ENCODE measurements around the gene KCNK13.
"Not testable (repeated sequence)": the region's sequence is repeated elsewhere in the genome, so short reads cannot be mapped to it uniquely, and the experiment has no call there.

KCNK13 gene

DNA sequence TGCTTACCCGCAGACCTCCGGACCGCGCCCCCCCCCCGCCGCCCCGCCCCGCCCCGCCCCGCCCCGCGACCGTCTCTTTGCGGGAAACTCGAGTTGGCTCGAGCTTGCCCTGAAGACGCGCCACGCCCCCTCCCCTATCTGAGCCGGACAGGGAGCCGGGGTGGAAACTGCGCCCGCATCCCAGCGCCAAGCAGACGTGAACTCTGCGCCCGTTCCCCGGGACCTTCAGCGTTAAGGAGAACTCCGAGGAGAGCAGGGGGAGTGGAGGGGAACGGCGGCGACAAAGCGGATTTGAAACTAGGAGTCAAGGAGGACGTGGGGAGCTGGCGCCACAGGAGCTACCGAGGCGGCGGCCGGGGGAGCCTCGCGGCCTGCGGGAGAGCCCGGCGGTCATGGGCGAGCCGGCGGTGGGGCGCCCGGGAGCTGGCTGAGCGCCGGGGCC is at the start of gene KCNK13:
KCNK13 (plus strand) TSS at position 310 of the 442 bp plus-strand sequence. CDS start 212 bp downstream, outside the sequence.
- DNase-seq = no peak

DNA sequence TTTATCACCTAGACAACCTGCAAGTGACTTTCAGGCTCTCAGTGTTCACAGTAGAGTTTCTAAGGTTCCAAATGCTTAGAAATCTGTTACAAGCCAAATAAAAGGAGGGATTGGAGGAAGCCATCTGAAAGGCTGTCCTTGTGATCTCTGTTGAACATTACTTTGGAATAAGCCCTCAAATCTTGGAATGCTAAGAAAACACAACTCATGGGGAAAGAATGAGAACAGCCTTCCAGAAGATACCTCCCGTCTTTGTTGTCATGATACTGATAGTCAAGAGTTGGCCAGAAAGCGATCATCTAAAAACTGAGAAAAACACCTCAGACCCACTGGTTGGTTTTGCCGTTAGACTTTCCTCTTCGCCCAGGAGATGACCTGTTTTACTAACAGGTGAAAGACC is 44.4 kb upstream of the KCNK13 start:
- peak; percentile 8 for DNase-seq

DNA sequence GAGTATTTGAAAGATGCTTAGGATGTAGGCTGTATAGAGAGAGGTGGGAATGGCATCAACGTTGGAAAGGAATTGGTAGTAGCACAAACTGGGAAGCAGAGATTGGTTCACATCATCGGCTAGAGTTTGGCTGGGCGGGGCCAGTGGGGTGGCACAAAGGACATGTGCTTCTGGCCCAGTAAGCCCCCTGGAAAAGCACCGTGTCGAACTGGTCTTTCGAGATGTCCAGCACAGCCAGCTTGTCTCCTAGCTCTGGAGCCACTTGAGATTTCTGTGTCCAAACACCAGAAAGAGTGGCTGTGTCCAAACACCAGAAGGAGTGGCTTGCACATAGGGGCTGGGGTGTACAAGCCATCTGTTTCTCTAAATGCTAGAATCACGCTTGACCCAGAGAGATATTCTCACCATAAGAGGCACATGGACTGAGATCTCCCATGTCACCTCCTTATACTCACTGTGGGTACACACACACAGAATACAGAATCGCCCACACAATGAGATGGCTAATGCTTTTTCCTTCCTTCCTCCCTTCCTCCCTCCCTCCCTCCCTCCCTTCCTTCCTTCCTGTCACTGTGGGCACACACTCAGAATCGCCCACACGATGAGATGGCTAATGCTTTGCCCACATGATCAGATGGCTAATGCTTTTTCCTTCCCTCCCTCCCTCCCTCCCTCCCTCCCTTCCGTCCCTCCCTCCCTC is 41.8 kb upstream of the KCNK13 start:
- no peak for DNase-seq

DNA sequence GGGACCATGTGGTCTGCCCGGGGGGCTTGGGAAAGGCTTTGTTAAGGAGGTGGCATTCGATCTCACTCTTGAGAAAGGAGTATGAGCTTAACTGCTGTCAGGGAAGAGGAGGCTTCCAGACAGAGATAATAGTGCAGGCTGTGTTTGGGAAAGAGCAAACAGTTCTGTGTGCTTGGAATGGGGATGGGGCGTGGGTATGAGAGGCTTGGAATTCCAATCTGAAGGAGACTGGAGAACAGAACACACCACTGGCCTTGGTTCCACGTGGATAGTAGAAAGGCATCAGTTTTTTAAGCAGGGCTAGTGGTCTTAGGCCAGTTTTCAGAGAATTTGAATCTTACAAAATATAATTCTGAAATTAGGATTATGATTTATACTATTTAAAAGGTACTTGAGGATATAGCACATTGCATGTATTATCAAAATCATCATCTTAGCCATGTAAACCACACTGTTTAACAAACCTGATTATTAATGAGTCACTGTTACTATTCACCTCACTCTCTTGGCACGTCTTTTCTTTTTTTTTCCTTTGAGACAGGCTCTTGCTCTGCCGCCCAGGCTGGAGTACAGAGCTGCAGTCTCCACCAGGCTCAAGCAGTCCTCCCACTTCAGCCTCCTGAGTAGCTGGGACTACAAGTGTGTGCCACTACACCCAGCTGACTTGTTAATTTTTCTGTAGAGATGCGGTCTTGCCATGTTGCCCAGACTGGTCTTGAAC is 38.5 kb upstream of the KCNK13 start:
- DNase-seq = no peak

DNA sequence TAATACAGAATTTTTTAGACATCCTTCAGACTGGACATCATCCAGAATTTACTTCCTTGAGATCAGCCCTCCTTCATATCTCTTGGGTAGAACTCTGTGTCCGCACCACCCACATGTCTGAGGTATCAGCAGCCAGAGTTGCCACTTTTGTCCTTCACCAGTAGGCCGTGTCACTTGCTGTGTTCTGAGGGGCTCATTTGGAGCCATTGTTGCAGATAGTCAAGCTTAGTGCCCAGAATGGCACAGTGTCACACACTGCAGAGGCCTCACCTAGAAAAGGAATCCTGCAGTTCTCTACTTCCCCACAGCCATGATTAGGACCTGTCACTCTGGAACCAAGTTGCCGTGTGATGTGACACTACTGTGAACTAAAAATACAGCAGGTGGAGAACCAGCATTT is 36.9 kb upstream of the KCNK13 start:
- DNase-seq = no peak

DNA sequence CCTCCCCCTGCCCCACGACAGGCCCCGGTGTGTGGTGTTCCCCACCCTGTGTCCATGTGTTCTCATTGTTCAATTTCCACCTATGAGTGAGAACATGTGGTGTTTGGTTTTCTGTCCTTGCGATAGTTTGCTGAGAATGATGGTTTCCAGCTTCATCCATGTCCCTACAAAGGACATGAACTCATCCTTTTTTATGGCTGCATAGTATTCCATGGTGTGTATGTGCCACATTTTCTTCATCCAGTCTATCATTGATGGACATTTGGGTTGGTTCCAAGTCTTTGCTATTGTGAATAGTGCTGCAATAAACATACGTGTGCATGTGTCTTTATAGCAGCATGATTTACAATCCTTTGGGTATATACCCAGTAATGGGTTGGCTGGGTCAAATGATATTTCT is 35.2 kb upstream of the KCNK13 start:
- not testable (repeated sequence) for DNase-seq

DNA sequence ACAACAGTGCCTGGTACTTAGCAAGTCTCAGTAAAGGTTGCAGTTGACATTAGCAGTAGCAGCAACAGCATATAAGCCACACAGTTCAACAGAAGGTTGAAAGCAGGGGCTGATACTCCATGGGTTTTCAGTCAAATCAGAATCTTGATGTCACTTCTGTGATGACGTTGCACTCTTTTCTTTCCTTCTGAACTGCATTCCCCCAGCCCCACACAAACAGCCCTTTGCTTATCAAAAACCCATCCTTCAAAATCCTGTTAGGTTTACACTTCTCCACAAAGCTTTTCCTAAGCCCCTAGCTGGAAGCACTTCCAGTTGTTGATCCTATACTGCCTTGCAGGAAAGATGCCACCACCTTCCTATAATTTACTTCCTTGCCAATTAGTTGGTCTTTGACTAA is 34.0 kb upstream of the KCNK13 start:
- DNase-seq = no peak

DNA sequence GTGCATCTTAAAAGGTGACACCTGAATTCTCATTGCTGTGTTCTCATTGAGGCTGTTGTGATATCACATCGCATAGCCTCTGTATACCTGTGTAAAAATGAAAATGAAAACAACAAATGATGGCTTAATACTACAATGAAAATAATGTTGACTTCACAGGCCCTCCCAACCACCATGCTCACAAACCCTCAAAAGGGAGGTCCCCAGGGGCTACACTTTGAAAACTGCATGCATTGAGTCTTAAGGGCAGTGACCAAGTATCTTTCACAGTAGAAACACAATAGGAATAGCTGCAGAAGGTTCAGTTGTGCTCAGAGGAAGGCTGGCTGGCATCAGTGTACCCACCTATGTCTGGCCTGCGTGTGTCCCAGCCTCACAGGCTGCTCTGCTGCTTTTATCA is 27.6 kb upstream of the KCNK13 start:
- DNase-seq = no peak

DNA sequence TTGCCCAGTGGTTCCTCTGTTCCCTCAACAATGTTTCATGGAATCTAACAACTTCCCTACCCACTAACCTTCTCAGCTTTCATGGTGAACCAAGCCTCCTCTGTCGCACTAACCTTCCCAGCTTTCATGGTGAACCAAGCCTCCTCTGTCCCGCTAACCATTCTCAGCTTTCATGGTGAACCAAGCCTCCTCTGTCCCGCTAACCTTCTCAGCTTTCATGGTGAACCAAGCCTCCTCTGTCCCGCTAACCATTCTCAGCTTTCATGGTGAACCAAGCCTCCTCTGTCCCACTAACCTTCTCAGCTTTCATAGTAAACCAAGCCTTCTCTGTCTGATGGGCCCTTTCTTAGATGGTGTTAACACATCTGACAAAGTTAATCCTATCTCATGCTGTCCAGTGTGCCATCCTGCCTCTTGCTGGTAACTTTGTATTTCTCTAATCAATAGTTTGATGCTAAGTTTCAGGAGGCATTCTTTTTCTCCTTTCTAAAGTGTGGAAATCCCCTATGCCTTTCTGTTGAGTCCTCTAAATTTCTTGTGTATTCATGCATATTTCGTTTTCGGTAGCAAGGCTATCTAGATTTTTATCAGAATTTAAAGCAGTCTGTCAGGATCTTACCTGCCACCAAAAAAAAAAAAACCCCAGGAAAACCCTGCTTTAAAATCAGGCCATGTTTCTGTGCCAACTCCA is 26.8 kb upstream of the KCNK13 start:
- DNase-seq = no peak

DNA sequence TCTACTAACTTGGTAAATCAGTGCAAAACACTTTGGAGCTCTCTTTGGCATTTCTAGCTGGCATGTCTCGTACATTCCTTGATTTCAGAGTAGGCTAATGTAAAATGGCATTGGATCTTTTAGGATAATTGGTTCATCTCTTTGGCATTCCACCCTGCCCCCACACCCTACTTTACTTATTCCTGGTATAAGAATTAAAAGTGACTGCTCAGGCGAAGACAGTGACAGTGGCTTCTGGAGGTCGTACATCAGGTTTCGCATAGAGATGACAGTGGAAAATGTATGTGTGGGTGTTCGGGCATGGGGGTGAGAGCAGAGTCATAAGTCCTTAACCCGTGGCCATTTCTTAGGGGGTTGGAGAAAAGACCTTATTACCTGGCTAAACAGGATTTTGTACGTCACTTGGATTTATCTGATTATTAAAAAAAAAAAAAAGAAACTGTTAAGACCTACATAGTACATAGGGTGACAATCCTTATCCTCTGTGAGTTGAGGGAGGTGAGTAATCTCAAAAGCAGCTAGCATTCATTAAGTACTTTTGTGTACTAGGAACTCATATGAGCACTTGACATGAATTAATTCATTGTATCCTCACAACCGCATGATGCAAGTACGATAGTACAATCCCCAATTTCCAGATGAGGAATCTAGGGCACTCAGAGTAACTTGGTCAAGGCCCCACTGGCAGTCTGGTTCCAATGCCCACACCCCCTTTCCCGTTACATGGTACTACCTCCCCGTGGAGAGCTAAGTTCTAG is 22.4 kb upstream of the KCNK13 start:
- DNase-seq = peak; percentile 19

DNA sequence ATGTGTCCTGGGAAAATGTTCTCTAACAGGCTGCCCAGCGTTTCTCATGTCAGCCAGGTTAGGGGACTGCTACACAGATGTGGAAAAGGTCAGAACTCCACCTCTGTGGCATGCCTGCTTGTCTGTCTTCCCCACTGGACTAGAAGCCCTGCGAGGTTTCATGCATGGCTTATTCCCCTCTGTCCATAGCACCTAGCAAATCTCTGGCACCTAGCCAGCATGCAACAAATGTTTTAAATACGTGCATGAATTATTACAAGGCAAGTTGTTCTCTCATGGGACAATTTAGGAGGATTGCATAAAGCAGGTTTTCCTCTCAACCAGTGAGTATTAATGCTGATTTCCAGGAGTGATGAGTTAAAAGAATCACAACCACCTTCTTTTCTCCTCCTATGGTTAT is 21.4 kb upstream of the KCNK13 start:
- peak; percentile 7 for DNase-seq

DNA sequence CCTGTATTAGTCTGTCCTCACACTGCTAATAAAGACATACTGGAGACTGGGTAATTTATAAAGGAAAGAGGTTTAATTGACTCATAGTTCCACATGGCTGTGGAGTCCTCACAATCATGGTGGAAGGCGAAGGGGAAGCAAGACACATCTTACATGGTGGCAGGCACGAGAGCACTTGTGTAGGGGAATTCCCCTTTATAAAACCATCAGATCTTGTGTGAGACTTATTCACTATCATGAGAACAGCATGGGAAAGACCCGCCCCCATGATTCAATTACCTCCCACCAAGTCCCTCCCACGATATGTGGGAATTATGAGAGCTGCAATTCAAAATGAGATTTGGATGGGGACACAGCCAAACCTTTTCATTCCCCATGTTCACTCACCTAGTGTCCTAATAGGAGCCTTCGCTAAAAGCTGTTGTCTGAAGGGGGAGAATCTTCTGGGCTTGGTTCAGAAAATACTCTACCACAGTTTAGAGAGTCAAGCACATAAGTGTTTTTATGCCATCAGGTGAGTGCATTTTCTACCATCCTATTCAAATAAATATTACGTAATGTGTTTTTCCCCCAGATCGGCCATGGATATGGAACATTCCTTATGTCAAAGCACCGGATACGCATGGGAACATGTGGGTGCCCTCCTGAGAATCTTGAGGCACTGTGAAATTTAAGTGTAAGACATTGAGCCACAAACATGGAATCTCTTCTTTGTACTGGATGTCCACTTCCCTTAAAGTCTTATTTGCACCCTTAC is 19.1 kb upstream of the KCNK13 start:
- DNase-seq = no peak

DNA sequence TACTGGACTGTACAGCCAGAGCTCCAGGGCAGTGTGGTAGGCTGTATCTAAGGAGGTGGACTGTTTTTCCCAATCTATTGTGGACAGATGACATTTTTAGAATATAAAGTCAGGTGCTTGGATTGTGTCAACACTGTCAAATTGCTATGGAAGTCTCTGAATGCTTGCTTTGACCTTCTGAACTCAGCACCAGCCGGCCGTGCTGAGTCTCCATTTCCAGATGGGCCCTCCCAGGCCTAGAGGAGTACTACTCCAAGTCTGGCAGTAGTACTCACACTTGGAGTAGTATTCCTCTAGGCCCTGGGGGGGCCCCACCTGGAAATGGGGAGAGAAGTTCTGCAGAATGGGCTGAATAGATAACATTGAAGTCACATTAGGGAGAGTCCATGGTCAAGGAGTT is 16.2 kb upstream of the KCNK13 start:
- DNase-seq = no peak

DNA sequence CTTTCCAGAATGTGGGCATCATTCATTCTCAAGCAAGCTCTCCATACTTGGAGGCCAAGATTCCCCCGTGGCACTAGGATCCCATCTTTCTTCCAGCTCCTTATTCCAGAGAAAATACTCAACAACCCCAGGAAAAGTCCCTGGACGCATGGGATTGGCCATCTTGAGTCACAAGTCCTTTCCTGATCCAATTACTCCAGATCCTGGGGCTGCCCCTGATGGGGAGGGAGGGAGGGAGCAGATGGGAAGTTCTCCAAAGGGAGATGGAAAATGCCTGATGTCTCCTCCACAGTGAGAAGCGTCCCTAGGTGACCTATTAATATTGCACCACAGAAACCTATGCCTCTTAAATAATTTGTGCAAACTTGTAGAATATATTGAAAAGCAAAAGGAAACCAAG is 12.4 kb upstream of the KCNK13 start:
- DNase-seq = no peak

DNA sequence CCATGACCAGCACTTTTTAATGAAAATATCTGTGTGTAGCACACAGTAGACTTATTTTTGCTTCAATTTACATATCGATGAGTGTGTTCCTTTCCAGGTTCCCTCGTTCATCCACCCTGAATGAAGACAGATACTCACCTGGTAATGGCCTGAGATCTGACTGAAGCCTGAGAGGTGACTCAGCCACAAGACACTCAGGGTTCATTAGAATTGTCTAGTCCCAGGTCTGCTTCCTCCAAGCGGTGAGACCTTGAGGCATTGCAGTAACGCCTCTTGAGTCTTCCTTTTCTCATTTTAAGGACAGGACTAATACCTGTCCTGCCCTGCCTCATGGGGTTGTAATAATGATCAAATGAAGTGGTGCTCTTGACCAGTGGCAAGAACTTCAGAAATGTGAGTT is 11.5 kb upstream of the KCNK13 start:
- DNase-seq = no peak

DNA sequence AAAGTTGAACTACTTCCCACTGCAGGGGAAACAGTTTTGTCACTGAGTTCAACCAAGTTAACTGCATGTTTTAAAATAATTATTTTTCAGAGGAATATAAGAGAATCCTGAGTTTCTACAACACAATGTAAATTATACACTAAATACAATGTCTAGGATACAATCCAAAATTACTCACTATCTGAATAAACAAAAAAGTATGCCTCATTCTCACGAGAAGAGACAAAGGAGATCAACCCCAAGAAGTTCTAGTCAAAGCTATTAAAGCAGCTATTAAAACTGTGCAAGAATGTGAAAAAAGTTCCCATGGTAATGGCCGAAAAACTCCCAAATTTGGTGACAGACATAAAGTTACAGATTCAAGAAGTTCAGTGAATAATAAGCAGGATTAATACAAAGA is 8.8 kb upstream of the KCNK13 start:
- no peak for DNase-seq

DNA sequence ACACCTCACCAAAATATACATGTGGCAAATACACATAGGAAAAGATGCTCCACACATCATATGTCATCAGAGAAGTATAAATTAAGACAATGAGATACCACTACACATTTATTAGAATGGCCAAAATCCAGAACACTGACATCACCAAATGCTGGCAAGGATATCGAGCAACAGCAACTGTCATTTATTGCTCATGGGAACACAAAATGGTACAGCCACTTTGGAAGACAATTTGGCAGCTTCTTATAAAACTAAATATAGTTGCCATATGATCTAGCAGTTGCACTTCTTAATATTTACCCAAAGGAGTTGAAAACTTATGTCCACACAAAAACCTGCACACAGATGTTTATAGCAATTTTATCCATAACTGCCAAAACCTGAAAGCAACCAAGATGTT is 7.0 kb upstream of the KCNK13 start:
- no peak for DNase-seq

DNA sequence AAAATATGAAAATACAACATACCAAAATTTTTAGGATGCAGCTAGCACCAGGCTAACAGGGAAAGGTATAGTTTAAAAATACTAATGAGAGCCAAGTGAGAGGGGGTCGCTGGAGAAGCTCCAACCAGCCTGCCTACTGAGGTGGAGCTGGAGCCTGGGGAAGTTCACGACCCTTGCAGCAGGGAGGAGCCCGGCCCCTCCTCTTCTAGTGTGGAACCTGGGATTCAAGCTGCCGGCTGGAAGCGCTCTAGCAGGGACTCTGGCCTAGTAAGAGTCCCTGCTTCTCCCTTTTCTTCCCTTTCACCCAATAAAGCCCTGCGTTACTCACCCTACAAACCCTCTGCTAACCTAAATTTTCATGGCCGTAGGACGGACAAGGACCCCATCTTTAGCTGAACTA is 5.0 kb upstream of the KCNK13 start:
- no peak for DNase-seq

DNA sequence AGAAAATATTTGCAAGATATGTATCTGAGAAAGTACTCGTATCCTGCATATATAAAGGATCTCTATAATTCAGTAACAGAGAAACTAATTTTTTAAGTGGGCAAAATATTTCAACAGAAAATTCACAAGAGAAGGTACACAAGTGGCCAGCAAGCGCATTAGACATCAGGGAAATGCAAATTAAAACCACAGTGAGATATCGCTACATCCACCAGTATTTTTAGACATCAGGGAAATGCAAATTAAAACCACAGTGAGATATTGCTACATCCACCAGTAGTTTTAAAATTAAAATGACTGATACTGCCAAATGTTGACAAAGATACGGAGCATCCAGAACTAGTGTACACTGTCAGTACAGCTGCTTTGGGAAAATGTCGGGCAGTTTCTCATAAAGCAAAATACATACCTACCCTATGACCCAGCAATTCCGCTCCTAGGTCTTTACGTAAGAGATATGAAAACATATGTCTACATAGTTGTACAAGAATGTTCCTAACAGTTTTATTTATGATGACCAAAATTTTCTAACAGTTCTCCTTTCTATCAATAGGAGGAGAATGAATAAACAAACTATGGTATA is 2.8 kb upstream of the KCNK13 start:
- DNase-seq = no peak

DNA sequence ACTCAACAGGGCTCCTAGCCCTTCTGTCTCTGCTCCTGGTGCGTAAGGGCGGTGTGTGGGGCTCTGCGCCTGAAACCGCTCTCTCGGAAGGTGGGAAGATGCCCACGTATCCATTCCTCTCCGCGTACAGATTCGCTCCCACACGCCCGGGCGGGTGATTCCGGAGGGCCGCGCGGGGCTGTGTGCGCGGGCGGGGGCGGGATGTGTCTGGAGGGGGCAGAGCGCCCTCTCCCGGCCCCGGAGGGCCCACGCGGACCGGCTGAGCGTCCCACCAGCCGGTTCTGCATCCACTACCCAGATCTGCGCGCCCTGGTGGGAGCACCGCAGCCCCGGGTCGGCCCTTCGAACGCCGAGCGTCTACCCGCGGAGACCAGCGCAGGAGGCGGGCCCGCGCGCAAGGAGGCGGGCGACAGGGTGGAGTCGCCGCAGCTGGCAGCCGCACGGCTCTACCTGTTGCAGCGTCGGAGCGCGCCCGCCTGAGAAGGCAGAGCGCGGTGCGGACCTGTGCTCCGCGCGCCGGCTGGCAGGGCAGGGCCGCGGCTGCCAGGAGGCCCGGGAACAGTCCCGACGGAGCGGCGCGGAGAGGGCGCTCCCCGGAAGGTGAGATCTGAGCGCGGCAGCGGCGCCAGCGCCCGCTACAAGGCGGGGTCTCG is 1.4 kb upstream of the KCNK13 start:
- DNase-seq = peak; percentile 13

DNA sequence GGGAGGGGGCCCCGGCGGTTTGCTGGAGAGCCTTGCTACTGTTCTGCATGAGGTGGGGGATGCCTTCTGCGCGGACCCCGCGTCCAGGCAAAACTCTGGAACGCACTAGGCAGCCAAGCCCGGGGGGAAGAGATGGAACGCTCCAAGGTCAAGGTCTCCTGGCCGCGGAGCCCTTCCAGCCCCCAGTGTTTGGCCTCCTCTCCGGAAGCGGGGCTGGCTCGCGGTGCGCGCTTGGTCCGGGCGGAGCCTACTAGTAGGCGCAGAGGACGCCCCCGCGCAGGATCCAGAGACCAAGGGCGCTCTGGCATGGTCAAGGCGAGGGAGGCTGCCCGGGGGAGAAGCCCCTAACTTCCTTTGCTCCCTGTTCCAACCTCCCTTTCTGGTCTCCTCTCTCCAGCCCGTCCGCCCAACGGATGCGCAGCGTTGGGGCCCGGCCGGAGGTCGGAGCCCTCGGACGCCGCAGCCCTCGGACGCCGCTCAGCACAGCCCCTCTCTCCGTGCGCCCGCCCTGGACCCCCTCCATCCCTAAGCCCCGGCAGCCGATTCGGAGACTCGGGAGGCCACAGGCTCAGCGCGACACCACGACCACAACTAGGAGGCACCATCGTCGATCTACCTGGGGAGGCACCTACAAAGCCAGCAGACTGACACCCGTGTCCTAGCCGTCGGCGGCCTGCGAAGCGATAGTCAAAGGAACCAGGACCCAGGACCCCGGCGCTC is 669 bp upstream of the KCNK13 start:
- no peak for DNase-seq
